Globus pallidus (tissue), 1 donor: ENCODE results near the gene DRGX.

Experiments
- DNase-seq: peaks from one replicate; pipeline ENCODE4 v3.0.0-alpha.2; 2015; ENCODE audit warnings: low spot score

Gene DRGX

DNA sequence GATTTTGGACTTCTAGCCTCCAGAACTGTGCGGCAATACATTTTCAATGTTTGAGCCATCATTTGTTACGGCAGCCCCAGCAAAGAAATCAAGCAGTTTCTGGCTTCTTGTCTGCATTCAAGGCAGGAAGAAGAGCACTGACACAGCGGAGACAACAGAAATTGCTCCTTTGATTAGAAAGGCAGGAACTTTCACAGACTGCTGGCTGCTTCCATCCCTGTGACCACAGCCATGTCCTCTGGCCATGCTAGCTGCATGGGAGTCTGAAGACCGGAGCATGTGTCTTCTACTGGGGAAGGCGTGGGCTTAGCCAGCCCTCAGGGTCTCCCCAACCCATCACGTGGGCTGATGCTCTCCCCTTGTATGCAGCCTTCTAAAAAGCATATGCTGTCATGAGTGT, 77.9 kb downstream of the DRGX start:
- DNase-seq: no peak

DNA sequence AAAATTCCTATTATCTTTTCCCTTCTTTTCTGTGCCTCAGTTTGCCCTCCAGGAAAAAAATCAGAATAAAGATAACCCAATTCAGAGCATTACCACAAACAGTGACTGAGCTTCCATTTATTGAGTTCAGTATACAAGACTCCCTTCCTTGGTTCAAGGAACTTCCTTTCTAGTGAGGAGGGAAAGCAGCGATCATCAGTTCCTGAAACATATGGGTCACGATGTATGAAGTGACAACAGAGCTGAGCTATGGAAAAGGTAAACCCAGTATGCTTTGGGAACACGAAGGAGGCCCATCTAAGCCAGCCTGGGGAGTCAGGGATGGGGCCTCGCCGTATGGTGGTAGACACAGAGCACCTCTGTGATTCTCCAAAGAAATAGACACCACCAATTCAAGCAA, 81.1 kb downstream of the DRGX start:
- no peak for DNase-seq
